ENCODE measurements around the gene PI3.

The PI3 gene

GRCh38 chr20:45187693-45188092 is 13.0 kb downstream of the PI3 start:
- DNase-seq (ENCODE audit: low read depth in 2 of 2), result no peak

DNA sequence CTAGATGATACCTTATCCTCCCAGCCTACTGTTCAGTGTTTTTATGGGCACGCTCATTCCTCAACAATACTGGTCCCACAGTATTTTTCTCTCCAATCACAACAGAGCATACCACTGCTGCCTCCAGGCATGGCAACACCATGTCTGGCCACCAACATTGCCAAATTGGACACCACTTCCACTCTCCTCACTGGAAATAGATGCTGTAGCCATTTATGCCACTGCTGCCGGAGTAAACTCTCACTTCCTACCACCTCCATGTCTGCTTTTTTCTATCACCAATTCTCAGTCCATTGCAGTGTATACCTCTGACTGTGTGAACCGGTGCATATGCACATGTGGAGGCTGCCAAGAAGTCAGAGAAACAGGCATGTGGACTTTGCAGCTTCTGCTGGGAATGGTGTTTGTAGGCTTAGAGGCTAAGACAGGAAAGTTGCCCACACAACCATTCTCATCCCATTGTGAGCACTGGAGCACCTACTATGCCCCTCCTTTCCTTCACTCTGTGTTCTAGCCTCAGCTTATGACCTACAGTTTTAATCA is 14.4 kb downstream of the PI3 start:
- DNase-seq (ENCODE audit: low read depth in 2 of 2), result no peak

DNA sequence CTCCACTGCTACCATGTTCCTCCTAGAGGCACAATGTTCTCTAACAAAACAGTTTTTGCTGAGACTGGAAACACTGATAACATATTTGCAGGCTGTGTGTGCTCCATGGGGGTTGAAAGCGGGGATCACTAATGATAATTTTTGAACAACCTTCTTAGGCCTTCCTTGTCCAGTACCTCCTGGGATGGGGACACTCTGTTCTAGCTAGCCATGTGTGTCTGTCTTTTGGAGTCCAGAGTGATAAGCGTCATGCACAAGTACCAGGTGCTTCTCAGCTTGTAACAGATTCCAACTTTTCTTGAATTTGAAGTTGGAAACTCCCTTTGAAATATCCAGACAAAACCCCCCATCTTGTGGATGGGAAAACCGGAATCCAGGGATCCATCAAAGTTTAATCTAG is 15.2 kb downstream of the PI3 start:
- no peak for DNase-seq (ENCODE audit: low read depth in 2 of 2)

- DNase-seq (ENCODE audit: low read depth in 2 of 2), result no peak
Measured at GRCh38 chr20:45191926-45192325, 17.2 kb downstream of the PI3 start.

DNA sequence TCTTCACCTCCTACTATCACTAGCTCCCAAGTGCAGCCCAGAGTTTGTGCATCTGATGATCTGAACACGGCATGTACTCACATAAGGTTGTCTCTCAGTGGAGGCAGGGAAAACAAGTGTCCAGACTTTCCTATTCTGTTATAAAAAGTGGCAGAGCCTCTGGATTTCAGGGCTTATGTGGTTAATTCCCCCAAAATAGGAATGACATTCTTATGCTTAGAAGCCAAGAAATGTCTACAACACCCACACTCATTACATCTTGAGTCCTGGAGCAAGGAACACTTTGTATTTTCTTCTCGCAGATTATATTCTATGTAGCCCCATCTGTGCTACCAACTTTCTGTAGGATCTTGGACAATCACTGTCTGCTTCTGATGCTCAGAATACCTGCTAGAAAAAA is 18.6 kb downstream of the PI3 start:
- DNase-seq (ENCODE audit: low read depth in 2 of 2), result no peak

- no peak for DNase-seq (ENCODE audit: low read depth in 2 of 2)
Measured at GRCh38 chr20:45206725-45207124, 32.0 kb downstream of the PI3 start, which contains the start of gene SEMG1. SEMG1 (plus strand) TSS chr20:45207033; CDS start chr20:45207054, 21 bp downstream.

GRCh38 chr20:45209924-45210323 is 35.2 kb downstream of the PI3 start:
- no peak for DNase-seq (ENCODE audit: low read depth in 2 of 2)

- DNase-seq (ENCODE audit: low read depth in 2 of 2), result no peak
Measured at GRCh38 chr20:45211569-45212474, 37.1 kb downstream of the PI3 start.

- DNase-seq (ENCODE audit: low read depth in 2 of 2), result no peak
Measured at GRCh38 chr20:45212836-45213235, 38.1 kb downstream of the PI3 start.

DNA sequence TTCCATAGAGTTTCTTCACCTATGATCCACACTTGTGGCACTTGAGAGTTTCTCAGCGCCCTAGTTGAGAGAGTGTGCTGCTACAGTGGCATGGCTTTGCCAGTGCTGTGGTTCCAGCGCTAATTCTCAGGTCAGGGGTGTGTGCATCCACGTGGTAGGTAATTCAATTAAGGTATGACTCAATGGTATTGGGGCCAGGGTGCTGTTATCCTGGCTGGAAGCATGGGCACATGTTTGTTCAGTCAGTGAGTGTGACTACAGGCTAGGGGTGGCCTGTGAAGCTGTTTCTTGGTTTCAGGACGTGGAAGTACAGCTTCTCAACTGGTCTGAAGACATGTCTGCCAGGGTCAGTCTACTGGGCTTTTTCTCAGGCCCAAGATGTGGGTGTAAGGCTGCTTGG is 43.4 kb downstream of the PI3 start:
- no peak for DNase-seq (ENCODE audit: low read depth in 2 of 2)

DNA sequence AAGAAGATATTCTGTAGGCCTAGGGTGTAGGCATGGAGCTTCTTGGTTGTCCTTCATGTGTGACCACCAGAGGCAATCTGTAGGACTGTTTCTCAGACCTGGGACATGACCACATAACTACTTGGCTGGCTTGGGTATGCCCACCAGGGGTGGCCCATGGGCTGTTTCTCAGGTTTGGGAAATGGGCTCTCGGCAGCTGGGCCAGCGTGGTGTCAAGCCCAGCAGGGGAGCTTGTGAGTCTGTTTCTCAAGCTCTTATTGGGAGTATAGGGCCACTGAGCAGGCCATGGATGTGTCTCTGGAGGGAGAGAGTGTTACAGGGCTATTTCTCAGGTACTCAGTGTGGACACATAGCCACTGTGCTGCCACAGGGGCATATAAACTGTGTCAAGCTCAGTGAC is 43.9 kb downstream of the PI3 start:
- DNase-seq (ENCODE audit: low read depth in 2 of 2), result no peak

- DNase-seq (ENCODE audit: low read depth in 2 of 2), result no peak
Measured at GRCh38 chr20:45221076-45221475, 46.4 kb downstream of the PI3 start, which contains the start of gene SEMG2. SEMG2 (plus strand) TSS chr20:45221373; CDS start chr20:45221390, 17 bp downstream.

- DNase-seq (ENCODE audit: low read depth in 2 of 2), result no peak
Measured at GRCh38 chr20:45223136-45223535, 48.4 kb downstream of the PI3 start.

Measured in stimulated activated CD8-positive, alpha-beta memory T cell treated with anti-CD3 and anti-CD28 coated beads, Interleukin-15, amount 100 ng/mL, for 4 hours (primary cell).